Urinary bladder (tissue), 4 donors: Measurements from ENCODE around the gene FOXK2. TPM values are rescaled to one million over a fixed set of nuclear protein-coding genes. Genes with fewer than 3 reads are reported as not detected.
"Not testable (repeated sequence)": the region's sequence is repeated elsewhere in the genome, so short reads cannot be mapped to it uniquely, and the experiment has no call there.

Source experiments
- DNase-seq: peaks from one replicate; pipeline ENCODE4 v3.0.0-alpha.2; 2015; ENCODE audit errors: extremely low spot score
- H3K27ac ChIP-seq: one replicate; pipeline ENCODE4 v1.5.1; 2013; ENCODE audit warnings: low read depth, mild to moderate bottlenecking, moderate library complexity
- H3K36me3 ChIP-seq: one replicate; pipeline ENCODE4 v1.6.1; 2013; ENCODE audit warnings: mild to moderate bottlenecking, moderate library complexity; ENCODE audit not compliant: insufficient read depth
- H3K4me1 ChIP-seq: one replicate; pipeline ENCODE4 v1.6.1; 2013; ENCODE audit warnings: mild to moderate bottlenecking, moderate library complexity; ENCODE audit not compliant: insufficient read depth
- H3K4me3 ChIP-seq: one replicate; pipeline ENCODE4 v1.5.1; 2013; ENCODE audit warnings: low read depth, low read length
- WGBS: extraction: QIAGEN DNeasy Blood & Tissue Kit; methylation state at CpG from one replicate; pipeline ENCODE4 v1.1.7; 2013; 5-methylcytosine and 5-hydroxymethylcytosine counted together
- polyA plus RNA-seq: library from polyadenylated mRNA; stranded (reverse); fragments of 200-250 nt; gene quantifications from one replicate; pipeline ENCODE4 v1.2.3, GENCODE V29; 2013
- total RNA-seq: library from RNA; depleted of rRNA; stranded (reverse); fragments of >200 nt; gene quantifications from one replicate; pipeline ENCODE4 v1.2.3, GENCODE V29; 2014
- donor health status: healthy with polysubstance abuse.
- donor health status: healthy.

FOXK2 gene
- total and polyA plus RNA-seq, 2 donors: 19.9 to 24.0 TPM

DNA sequence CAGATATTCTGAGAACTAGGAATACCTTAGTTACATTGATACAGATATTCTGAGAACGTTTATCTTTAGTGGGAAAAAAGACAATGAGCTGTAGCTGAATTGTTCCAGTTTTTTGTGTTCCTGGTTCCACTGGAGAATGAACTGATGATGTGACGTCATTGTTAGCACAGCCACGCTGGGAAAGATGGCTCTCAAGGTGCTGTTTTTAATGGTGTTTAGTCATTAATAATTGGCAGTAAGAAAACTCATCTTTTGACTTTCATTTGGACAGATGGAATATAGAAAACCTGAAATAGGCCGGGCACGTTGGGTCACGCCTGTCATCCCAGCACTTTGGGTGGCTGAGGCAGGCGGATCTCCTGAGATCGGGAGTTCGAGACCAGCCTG is 10.4 kb downstream of the FOXK2 start:
- no peak overlapping the region for H3K4me3 ChIP-seq
- DNase-seq: no peak
- H3K27ac ChIP-seq: no peak overlapping the region
- no peaks in the 10 kb centered on the region for H3K4me1 ChIP-seq
- no peaks in the 10 kb centered on the region for H3K36me3 ChIP-seq
- WGBS: 83% methylated on average over 9 of the region's 9 CpGs

DNA sequence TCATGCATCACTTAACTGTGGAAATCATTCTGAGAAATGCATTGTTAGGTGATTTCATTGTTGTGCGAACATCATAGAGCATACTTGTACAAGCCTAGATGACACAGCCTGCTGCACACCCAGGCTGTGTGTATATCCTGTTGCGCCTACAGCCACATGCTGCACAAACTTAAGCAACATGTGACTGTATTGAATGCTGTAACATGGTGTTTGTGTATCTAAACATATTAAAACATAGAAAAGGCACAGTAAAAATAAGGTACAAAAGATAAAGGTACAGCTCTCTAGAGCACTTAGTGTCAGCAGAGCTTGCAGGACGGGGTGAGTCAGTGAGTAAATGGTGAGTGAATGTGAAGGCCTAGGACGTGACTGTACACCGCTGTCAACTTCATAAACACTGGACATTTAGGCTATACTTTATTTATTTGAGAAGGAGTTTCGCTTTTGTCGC is 11.9 kb downstream of the FOXK2 start:
- H3K27ac ChIP-seq: no peak overlapping the region
- DNase-seq: no peak
- H3K4me1 ChIP-seq: no peaks in the 10 kb centered on the region
- H3K4me3 ChIP-seq: no peak overlapping the region
- 78% methylated on average over 7 of the region's 7 CpGs for WGBS
- no peaks in the 10 kb centered on the region for H3K36me3 ChIP-seq

DNA sequence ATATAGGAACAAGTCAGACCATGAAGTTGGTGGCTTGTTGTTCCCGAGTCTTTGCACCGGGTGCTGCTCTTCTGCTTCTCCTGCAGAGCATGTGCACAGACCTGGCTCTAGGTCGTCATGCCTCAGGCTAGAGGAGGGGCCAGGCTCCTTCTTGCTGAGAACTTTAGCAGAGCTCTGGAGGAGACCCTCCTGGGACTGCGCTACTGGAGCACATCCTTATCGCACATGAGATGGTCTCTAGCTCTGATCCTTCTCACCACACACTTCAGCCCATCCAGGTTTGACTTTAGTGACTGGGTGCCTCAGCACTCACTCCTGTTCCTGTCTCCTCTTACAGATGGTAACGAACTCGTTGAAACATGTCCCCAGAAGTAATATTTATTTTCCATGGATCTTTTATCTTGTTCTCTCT is 14.9 kb downstream of the FOXK2 start:
- no peaks in the 10 kb centered on the region for H3K36me3 ChIP-seq
- WGBS: 77% methylated on average over 7 of the region's 7 CpGs
- no peak overlapping the region for H3K27ac ChIP-seq
- DNase-seq: no peak
- H3K4me3 ChIP-seq: no peak overlapping the region
- H3K4me1 ChIP-seq: no peaks in the 10 kb centered on the region

DNA sequence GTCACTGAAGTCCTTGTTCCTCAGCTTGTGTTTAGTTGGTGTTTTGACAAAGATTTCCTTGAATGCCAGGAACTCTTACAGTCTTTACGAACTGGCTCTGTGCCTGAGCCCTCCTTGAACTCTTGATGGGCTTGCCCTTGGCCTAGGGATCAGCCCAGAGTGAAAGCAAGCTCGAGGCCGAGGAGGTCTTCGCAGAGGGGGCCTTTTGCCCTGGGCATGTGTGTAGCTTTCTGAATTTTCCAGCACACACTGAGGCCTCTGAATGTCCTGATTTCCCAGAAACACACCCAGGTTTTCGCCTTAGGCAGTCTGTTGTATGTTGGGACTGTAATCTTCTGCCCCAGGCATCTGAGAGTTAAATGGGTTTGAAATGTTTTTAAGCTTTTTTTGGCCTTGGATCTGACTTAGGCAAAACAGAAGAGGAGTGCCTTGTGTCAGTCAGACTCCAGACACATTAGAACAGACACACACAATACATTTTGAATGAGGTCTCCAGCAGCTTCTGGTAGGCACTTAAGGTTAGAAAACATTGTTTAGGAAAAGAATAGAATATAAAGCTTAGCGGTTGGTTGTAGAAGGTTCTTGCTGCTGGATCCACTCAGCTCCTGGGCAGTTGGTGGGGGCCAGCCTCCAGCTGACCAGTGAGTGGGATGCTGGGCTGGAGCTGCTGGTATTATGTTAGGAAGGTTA is 17.1 kb downstream of the FOXK2 start:
- Histone ChIP-seq H3K4me1 (no peaks in the 10 kb centered on the region), H3K27ac (peak overlapping the region; percentile 94), H3K4me3 (no peak overlapping the region), H3K36me3 (no peaks in the 10 kb centered on the region)
- 21% methylated on average over 6 of the region's 6 CpGs for WGBS
- DNase-seq: no peak

DNA sequence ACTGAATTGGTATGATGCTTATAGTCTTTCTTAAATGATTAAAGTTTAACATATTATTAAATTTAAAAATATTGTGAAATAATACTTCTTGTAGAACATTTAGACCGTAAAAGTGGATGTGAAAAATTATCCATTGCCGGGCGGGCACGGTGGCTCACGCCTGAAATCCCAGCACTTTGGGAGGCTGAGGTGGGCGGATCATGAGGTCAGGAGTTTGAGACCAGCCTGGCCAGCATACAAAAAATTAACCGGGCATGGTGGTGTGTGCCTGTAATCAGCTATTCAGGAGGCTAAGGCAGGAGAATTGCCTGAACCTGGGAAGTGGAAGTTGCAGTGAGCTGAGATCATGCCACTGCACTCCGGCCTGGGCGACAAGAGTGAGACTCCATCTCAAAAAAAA is 17.7 kb downstream of the FOXK2 start:
- not testable (repeated sequence) for H3K36me3 ChIP-seq, DNase-seq, H3K4me1 ChIP-seq, H3K4me3 ChIP-seq
- WGBS: 85% methylated on average over 9 of the region's 9 CpGs
- peak overlapping the region; percentile 74 for H3K27ac ChIP-seq

DNA sequence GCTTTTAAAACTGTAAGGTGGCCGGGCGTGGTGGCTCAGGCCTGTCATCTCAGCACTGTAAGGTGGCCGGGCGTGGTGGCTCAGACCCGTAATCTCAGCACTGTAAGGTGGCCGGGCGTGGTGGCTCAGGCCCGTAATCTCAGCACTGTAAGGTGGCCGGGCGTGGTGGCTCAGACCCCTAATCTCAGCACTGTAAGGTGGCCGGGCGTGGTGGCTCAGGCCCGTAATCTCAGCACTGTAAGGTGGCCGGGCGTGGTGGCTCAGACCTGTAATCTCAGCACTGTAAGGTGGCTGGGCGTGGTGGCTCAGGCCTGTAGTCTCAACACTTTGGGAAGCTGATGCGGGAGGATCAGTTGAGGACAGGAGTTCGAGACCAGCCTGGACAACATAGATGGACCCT is 19.5 kb downstream of the FOXK2 start:
- not testable (repeated sequence) for H3K27ac ChIP-seq, H3K4me3 ChIP-seq, H3K4me1 ChIP-seq, H3K36me3 ChIP-seq, DNase-seq
- 92% methylated on average over 18 of the region's 18 CpGs for WGBS

DNA sequence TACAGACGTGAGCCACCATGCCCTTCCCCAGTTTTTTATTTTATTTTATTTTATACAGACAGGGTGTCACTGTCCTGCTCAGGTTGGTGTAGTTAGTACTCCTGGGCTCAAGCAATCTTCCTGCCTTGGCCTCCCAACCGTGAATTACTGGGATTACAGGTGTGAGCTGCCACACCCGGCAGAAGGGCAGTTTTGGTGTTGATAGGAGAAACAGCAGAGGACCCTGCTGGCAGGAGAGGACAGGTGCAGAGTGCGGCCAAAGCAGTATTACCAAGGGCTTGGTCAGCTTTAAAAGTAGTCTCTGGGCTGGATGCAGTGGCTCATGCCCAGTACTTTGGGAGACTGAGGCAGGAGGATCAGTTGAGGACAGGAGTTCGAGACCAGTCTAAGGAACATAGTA is 22.9 kb downstream of the FOXK2 start:
- Histone ChIP-seq H3K4me1 (no peaks in the 10 kb centered on the region), H3K36me3 (no peaks in the 10 kb centered on the region), H3K27ac (no peak overlapping the region), H3K4me3 (no peak overlapping the region)
- DNase-seq: no peak
- WGBS: 93% methylated on average over 5 of the region's 5 CpGs

DNA sequence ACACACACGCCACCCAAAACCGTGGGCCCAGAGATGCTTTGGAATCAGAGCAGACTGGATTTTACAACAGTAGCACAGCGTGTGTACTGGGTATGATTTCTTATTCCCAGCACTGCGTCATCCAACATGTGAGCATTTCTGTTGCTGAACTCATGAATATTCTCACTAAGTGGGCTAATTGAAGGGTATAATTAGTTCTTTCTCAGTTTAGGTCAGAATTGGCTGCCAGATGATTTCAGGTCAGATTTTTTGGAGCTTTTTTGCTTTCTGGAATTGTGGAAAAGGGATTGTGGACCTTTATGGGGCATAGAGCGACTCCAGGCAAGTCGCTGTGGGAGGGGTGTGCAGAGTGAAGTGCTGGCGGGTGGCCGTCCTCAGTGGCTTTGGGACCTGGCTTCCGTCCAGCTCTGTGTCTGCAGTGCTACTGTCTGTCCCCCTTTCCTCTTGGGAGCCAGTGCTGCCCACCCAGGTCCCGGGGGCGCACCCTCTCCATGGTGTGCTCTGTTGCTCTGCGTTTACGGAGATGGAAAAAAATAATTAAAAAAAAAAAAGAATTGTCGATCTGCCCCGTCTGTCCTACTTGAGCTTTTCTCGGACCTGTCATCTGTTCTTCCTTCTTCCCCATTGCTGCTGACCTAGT is 25.0 kb downstream of the FOXK2 start:
- Histone ChIP-seq H3K4me3 (no peak overlapping the region), H3K4me1 (no peaks in the 10 kb centered on the region), H3K36me3 (no peaks in the 10 kb centered on the region), H3K27ac (no peak overlapping the region)
- DNase-seq: no peak
- WGBS: 67% methylated on average over 16 of the region's 16 CpGs

DNA sequence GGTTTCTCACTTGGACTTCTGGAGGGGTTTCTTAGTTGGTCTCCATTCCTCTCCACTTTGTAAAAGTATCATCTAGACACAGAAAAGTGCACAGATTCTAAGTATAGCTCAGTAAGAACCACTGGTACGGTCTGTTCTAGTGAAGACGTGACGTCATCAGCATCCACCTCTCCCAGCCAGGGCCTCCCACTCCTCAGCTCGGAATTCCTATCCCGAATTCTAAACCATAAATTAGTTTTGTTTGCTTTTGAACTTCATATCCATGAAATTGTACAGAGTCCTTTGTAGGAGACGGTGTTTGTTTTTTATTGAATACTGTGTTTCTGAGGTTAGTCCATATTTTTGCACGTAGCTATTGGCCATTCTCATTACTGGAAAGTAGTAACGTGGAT is 25.5 kb downstream of the FOXK2 start:
- Histone ChIP-seq H3K4me1 (no peaks in the 10 kb centered on the region), H3K4me3 (no peak overlapping the region), H3K27ac (no peak overlapping the region), H3K36me3 (no peaks in the 10 kb centered on the region)
- 50% methylated on average over 8 of the region's 8 CpGs for WGBS
- DNase-seq: no peak

DNA sequence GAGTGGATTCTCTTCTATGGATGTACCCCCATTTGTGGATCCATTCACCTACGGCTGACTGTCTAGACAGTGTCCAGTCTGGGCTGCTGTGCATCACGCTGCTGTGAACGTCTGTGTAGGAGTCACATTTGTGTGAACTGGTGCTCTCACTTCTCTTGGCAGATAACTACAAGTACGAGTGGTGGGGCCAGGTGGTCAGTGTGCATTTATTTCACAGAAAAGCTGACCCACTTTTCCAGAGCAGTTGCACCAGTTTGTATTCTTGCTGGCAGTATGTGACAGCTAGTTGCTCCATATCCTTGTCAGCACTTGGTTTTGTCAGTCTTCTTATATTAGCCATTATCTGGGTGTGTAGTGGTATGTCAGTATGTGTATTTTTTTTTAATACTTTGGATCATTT is 28.4 kb downstream of the FOXK2 start:
- no peak overlapping the region for H3K27ac ChIP-seq
- DNase-seq: no peak
- H3K36me3 ChIP-seq: no peaks in the 10 kb centered on the region
- H3K4me1 ChIP-seq: no peaks in the 10 kb centered on the region
- H3K4me3 ChIP-seq: no peak overlapping the region
- WGBS: 97% methylated on average over 4 of the region's 4 CpGs

DNA sequence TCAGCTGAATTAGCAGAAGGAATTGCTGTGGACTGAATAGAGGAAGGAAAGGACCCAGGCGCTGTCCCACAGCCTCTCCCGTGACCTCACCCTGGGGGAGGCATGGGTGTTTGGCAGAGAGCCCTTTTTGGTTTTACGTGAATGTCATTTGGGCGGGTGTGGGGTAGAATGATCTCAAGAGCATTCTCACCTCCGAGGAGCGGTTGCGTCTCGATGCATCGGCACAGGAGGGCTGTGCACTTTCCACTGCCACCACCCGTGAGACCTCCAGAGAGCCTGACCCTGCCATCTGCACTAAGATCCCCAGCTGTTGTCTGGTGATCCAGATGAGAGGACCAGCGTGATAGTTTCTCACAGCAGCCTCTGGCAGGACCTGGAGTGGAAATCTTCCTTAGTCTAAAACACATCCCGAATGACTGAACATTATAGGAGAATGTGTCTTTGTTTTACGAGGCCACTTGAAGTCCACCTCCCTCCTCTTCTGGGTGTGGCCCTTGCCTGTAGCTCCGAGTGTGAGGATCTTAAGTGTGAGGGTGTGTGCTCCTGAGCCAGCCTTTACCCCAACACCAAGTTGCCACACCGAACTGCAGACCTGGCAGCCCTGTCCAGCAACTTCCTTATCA is 29.3 kb downstream of the FOXK2 start:
- Histone ChIP-seq H3K4me1 (no peaks in the 10 kb centered on the region), H3K27ac (no peak overlapping the region), H3K4me3 (no peak overlapping the region), H3K36me3 (no peaks in the 10 kb centered on the region)
- whole genome bisulfite sequencing: 40% methylated on average over 15 of the region's 15 CpGs
- no peak for DNase-seq

DNA sequence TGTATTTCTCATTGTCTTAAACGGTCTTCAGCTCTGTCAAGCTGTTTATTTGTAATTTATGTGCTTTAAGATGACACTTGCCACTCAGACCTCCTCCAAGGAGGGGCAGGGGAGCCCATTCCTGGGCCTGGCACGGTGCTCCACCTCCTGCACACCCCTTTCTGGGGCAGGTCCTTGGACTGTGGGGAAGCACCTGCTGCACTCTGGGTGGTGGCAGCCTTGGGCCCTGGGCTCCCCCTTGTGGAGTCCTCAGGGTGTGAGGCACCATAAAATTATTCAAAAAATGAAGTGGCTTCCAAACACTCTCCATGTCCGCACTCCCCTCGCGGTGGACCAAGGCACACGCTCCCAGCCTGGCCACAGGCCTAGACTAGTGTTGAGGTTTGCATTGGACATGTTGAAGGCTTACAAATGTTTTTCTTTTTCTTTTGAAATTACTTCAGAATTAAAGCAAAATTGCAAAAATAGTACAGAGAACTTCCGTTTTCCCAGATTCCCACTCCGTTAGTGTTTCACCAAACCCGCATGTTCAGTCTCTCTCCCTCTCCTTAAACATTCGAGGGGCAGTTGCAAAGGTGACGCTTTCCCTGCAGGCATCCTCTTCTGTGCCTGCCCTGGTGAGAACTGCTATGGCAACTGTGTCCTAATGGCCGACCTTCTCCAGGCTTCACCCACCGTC is 32.4 kb downstream of the FOXK2 start:
- Histone ChIP-seq H3K36me3 (no peaks in the 10 kb centered on the region), H3K27ac (no peak overlapping the region), H3K4me1 (no peaks in the 10 kb centered on the region), H3K4me3 (no peak overlapping the region)
- whole genome bisulfite sequencing: 48% methylated on average over 13 of the region's 13 CpGs
- DNase-seq: no peak

DNA sequence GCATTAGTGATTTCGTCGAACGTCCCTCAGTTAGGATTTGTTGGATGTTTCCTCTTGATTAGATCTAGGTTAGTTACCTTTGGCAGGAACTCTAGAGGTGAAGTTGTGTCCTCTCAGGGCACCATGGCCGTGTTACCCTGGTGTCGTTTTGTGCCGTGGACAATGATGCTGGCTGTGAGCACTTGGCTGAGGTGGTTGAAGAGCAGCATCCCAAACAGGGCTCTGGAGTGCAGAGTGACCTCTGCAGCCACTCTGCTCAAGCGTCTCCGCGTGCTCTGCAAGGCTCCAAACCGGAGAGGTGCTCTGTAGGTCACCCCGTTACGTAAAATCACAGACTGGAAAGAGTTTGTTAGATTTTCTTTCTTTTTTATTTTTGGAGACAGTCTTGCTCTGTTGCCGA is 33.0 kb downstream of the FOXK2 start:
- H3K4me3 ChIP-seq: no peak overlapping the region
- WGBS: 86% methylated on average over 13 of the region's 13 CpGs
- no peak overlapping the region for H3K27ac ChIP-seq
- no peaks in the 10 kb centered on the region for H3K36me3 ChIP-seq
- no peak for DNase-seq
- H3K4me1 ChIP-seq: no peaks in the 10 kb centered on the region
